IPS DF 19.7 (cell line): Measurements from ENCODE around the gene BYSL.

Experiments
- DNase-seq: peaks from one replicate; pipeline ENCODE4 v3.0.0-alpha.2; 2013; ENCODE audit warnings: low read depth, low spot score

BYSL gene

GRCh38 chr6:41914869-41915530, 6.3 kb upstream of the BYSL start:
- no peak for DNase-seq

- DNase-seq = no peak
Observed at GRCh38 chr6:41917528-41917927, 3.8 kb upstream of the BYSL start.

- DNase-seq = no peak
Observed at GRCh38 chr6:41921712-41921998, 356 bp downstream of the BYSL start.

GRCh38 chr6:41922154-41922553, 855 bp downstream of the BYSL start:
- no peak for DNase-seq

DNA sequence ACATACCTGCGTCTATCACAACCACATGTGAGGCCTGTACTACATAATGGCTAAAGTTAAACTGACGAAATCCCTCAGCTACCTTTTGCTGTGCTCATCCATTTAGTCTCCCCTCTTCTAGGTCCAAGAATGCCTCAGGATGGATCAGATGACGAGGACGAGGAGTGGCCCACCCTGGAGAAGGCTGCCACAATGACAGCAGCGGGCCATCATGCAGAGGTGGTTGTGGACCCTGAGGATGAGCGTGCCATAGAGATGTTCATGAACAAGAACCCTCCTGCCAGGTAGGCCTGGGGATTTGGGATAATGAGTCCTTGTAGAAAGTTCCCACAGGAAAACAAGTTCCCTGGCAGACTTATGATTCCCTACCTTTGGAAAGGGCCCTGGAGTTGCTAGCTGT, 6.0 kb downstream of the BYSL start:
- no peak for DNase-seq

DNA sequence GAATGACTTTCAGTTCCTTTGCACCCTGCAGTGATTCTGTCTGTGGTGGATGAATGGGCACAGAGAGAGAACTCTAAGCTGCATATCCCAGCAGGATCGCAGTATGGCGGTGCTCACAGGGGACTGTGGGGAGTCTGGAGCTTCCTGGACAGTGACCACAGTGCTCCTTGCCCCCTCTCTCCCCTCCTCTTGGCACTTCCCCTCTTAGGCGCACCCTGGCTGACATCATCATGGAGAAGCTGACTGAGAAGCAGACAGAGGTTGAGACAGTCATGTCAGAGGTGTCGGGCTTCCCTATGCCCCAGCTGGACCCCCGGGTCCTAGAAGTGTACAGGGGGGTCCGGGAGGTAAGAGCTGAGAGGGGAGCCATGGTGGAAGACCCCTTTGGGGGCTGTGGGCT, 8.6 kb downstream of the BYSL start:
- no peak for DNase-seq

DNA sequence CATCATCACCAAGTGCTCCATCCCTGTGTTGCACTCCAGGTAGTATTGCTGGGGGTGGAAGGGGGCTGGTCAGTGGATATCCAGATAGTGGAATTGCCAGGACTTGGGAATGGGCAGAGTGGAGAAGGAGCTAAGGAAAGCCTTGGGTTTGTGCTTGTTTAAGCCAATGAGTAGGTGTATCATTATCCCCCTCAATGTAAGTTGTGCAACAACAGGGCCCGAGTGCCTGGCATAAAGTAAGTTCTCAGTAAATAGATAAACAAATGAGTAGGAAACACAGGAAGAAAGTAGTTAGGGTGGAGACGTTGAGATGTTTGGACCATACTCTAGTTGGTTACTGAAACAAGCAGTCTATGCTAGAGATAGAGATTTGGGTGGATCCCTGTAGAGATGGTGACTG, 10.5 kb downstream of the BYSL start:
- no peak for DNase-seq

DNA sequence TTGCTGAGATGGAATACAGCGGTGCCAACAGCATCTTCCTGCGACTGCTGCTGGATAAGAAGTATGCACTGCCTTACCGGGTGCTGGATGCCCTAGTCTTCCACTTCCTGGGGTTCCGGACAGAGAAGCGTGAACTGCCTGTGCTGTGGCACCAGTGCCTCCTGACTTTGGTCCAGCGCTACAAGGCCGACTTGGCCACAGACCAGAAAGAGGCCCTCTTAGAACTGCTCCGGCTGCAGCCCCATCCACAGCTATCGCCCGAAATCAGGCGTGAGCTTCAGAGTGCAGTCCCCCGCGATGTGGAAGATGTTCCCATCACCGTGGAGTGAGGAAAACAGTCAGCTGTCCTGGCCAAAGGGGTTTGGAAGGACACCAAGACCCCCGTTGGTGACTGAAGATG, 11.1 kb downstream of the BYSL start:
- no peak for DNase-seq

DNA sequence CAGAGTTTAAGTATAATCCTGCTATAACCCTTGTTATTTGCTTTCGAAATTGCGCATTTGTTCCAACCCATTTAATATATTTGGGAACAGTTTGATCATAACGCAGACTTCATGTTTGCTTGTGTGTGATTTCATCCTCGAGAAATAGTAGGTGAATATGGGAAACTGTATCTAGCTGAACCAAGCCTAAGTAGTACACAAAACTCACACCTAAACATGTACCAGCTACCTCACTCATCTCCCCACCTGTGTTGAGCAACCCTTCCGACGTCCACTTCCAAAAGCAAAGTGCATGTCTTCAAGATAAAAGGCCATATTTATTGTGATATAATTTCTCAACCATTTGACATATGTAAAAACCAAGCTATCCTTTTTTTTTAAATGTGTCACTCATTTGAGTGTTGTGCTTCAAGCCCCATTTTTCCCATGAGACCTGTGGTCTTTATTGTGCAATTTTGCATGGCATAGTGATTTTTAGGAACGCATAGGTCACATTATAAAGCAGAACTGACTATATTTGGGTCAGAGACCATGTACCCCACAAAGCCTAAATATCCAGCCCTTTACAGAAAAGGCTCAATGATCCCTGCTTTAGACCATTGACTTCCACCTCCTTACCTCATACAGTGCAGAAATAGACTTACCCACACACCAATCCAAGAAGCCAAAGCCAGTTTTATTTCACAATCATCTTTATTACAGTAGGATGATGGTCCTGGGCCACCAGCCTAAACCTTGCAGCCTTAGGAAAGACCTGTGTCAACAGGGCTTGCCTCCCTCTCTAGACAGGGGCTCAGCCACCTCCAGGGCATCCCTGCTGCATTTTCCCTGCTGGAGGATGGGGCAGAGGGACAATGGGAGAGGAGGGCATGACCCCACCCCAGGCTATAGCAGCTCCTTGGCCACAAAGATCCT, 13.2 kb downstream of the BYSL start:
- no peak for DNase-seq

- no peak for DNase-seq
Observed at GRCh38 chr6:41935193-41935574, 13.9 kb downstream of the BYSL start.

GRCh38 chr6:41935685-41936072, 14.4 kb downstream of the BYSL start:
- no peak for DNase-seq

DNA sequence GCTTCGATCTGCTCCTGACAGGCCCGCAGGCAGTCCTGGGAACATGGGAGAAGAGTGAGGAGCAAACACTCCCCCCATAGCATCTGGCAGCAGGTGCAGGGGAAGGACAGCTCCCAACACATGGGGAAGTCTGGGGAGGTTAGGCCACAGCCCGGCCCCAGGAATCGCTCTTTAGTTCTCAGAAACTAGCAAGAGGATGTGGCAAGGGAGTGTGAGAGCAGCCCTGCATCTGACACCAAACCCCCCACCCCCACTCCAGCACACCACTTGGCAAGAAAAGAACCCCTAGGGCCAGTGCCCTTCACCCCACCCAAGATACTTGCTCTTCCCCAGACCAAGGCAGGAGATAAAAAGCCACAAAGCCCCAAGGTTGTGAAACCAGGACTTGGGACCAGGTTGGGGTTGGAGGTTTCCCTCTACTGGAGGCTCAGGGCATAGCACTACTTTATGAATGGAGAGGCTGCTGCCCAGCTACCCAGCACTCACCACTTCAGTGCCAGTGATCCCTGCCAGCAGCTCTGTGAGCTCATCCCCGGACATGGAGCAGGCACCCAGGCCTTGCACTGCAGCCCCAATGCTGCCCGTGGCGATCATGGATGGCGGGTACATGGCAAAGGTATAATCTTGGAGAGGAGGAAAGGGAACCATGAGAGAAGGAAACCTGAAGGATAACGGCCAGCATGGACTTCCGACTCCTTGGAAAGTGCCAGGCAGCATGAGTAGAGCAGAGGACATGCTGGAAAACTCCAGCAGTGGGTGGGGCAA, 15.0 kb downstream of the BYSL start:
- no peak for DNase-seq

GRCh38 chr6:41937472-41937860, 16.2 kb downstream of the BYSL start:
- DNase-seq = no peak

DNA sequence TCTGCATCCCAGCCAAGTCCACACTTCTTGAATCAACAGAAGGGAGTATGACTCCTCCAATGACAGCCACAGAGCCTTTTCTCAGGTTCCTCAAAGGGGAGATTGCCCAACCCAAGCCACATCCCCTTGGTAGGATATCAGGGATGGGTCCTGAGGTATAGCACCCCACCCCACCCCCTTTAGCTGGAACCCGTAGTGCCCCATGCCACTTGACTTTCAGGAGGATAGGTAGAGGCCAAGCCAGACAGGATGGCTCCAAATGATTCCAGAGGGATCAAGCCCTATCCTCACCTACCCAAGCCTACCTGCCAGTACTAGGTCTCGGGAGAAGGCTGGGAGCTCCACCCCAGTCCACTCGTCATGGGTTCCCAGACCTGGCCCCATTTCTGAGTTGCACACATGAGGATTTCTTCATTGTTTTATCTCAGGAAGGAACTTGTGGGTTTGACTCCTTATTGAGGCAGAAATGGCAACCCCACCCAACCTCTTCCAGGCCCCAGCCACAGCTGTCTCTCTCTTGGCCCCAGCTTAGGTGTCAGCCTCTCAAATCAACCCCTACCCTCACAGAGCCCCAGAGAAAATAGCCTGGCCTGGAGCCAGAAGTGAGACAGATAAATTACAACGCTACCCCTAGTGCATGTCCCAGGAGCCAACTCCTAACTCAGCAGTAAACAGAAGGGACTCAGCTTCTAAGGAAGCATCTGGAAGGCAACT, 16.7 kb downstream of the BYSL start:
- DNase-seq = no peak

DNA sequence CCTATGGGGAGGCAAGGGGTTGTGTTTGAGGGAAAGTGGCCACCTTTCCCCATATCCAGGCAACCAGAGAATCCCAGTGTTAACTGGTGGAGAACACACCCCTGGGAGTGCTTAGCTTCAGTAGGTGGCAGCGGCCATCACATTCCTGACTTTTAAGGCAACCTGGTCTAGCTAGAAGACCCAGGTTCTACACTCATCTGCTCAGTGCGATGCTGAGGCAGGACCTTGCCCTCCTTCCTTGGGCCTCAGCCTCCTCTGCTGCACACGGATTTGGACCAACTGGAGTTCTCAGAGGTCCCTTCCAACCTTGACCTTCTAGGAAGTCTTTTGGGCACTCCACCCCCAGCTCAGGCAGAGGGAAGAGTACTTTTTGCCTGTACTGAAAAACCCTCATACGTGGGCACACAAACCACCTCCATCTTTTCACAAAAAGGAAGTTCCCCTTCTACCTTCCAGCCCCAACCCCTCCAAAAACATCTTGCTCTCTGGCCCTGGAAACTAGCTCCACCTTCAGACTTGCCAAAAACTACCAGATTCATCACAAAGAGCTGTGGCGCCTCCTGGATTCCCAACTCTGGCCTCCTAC, 17.4 kb downstream of the BYSL start:
- no peak for DNase-seq

DNA sequence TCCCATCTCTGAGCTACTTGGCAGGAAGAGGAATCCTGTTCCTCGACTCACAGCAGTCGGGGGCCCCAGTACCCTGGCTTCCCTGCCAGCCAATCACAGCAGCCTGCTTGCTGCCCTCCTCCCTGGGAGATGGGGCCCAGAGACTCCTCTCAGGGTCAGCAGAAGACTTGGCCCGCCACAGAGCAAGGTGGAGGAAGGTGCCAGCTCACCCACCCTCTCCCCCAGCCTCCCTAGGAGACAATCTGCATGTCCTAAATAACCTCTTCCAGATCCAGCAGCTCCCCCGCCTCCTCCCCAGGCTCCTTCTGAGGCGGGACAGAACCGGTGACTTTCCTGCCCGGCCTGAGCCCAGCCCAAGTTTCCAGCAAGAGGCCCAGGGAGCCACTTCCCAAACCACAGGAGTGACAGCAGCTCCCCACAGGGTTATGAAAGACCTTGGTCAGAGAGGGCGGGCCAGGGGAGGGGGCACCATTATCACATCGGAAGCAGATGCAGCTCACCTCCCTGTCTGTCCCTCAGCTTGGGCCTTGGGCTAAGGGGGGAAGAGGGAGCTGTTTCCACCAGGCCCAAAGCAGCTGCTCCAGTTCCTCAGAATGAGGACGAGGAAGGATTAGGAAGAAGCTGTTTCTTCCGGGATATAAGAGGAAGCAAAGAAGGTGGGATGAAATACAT, 18.0 kb downstream of the BYSL start:
- DNase-seq = no peak

DNA sequence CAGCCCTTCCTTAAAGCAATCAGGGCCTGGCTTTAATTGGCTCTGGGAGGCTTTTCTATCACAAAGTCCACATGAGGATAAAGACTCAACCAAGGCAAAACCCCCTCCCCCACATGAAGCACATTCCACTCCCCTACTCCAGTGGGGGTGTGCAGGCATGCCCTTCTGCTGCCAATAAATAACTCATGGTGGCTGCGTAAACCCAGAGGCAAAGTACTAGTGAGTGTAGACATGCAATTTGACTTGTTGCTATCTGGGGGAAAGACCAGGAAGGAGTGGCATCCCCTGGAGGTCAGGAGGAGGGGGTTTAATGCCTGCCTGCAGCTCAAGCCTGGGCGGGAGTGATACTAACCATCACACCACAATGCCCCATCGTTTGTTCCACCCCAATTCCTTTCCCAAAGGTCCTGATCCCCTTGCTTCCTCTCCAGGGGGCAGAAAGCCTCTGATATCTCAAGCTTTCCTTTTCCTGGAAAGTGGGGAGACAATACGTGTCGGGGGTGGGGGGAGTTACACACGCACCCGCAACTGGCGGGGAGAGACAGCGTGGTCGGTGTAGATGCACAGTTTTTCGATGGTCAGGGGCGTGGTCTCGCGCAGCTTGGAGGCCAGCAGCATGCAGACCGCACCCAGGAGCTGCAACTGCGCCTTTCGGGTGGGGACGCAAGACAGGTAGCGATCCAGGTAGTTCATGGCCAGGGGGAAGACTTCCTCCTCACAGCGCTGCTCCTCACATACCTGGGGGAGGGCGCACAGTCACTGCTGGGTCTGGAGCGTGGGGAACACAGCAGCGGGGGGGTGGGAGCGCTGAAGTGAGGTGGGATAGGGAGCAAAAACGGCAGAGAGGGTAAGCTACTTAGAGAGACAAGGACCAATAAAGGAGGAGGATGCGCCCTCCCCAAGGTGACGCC, 18.8 kb downstream of the BYSL start:
- no peak for DNase-seq

DNA sequence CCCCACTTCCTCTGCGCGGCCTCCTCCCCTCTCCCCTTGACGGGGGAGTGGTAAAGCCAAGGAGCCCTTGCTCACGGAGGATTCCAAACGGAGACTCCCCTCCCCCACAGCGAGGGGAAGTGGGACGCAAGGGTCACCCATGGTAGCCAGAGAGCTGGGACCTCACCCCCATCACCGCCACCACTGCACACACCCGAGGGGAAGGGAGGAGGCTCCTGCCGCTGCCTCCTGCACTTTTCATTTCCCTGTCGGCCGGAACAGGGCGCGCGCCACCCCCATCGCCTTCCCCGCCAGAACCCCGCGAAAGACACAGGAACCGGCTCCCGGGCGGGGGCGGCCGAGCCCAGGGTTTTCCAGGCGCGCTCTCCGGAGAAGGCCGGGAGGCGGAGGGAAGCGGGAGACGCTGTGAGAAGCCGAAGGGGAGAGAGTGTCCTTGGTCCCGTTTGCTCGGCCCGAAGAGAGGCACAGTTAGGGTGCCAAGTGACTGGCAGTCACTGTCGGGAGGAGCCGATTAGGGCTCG, 19.5 kb downstream of the BYSL start:
- no peak for DNase-seq

- DNase-seq = no peak
Observed at GRCh38 chr6:41941280-41942066, 20.2 kb downstream of the BYSL start, which contains the start of gene CCND3. Gene CCND3 (minus strand): TSS chr6:41941808. CDS start chr6:41941649, 159 bp downstream.
